ENCODE results near the gene RANBP2.

RANBP2 gene

GRCh38 chr2:108786008-108786353 lies 66.7 kb downstream of the RANBP2 start:
- no peak for DNase-seq

GRCh38 chr2:108786354-108787215 lies 67.3 kb downstream of the RANBP2 start, which contains the start of gene CCDC138:
TSS of gene CCDC138 (plus strand) at chr2:108786771. CDS start at chr2:108786823, 52 bp downstream.
- peak; percentile 84 for DNase-seq

GRCh38 chr2:108787216-108787541 lies 67.9 kb downstream of the RANBP2 start:
- no peak for DNase-seq

DNA sequence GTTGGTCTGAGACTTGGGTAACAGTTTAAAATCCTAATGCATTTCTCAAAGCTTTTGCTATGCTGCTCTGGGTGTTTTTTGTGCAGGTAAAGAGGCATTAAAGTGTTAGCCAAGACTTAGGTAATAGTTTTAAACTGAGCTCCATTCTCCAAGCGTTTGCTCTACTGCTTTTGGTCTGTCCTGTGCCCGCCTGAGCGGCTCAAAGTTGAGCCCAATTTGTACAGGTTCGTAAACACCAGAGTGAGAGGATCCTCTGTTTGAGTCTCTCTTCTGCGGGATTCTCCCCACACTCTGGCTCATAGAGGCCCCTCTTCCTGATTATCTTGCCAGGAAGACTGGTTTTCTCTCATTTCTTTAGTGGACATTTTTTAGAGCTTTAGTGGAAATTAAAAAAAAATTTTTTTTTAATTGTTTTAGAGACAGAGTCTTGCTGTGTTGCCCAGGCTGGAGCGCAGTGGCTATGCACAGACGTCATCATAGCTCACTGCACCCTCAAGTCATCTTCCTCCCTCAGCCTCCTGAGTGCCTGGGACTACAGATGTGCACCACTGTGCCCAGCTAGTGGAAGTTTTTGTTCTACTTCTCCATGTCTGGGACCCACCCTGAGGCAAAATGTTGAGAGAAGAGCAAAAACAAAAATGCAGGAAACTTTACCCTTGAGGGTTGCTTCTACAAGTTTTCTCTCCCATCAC lies 83.9 kb downstream of the RANBP2 start:
- no peak for DNase-seq

DNA sequence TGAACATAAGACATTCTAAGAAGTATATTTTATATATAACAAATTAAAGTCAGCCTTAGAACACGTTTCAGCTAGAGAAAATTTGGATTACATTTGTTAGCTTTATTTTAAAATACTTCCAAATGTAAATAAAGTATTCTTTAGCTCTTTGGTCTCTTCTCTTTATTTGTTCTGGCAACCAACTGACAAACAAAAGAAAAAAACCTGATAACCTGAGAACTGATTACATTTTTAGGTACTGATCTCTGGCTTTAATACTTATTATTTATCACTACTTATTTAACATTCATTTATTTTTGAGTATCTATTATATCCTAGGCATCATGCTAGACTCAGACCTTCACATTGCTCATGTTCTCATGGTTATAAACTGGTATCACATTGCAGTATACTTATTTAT lies 85.8 kb downstream of the RANBP2 start:
- DNase-seq = no peak

DNA sequence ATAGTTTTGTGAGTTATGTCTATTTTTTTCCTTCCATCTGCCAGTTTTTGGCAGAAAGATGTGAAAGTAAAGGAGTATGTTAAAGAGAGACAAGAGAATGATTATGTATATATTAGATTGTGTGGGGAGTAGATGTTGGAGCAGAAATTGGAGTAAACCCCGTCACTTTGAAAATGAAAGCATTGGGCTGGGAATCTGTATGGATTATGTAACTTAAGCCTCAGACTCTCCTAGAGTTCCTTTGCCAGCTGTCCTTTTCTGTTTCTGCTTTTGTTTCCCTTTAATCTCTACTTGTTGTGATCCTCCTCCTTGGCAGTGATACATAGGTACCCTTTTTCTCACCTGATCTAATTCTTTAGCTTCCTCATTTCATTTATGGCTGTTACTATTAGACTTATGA lies 86.5 kb downstream of the RANBP2 start:
- DNase-seq = no peak

GRCh38 chr2:108806371-108807113 lies 87.3 kb downstream of the RANBP2 start:
- no peak for DNase-seq

- DNase-seq = no peak
Observed at GRCh38 chr2:108809936-108810335, 90.7 kb downstream of the RANBP2 start.

GRCh38 chr2:108810993-108811957 lies 92.0 kb downstream of the RANBP2 start:
- no peak for DNase-seq

GRCh38 chr2:108813732-108814131 lies 94.5 kb downstream of the RANBP2 start:
- no peak for DNase-seq

GRCh38 chr2:108820482-108820881 lies 101.2 kb downstream of the RANBP2 start:
- DNase-seq = no peak

DNA sequence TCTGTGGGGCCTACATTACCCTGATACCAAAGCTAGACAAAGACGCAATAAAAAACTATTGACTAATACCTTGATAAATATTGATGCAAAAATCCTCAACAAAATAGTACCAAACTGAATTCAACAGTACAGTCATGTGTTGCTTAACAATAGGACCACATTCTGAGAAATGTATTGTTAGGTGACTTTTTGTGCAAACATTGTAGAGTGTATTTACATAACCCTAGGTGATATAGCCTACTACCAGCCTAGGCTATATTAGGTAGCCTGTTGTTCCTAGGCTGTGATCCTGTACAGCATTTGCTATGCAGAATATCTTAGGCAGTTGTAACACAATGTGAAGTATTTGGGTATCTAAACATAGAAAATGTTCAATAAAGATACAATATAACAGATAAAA lies 104.0 kb downstream of the RANBP2 start:
- DNase-seq = no peak

DNA sequence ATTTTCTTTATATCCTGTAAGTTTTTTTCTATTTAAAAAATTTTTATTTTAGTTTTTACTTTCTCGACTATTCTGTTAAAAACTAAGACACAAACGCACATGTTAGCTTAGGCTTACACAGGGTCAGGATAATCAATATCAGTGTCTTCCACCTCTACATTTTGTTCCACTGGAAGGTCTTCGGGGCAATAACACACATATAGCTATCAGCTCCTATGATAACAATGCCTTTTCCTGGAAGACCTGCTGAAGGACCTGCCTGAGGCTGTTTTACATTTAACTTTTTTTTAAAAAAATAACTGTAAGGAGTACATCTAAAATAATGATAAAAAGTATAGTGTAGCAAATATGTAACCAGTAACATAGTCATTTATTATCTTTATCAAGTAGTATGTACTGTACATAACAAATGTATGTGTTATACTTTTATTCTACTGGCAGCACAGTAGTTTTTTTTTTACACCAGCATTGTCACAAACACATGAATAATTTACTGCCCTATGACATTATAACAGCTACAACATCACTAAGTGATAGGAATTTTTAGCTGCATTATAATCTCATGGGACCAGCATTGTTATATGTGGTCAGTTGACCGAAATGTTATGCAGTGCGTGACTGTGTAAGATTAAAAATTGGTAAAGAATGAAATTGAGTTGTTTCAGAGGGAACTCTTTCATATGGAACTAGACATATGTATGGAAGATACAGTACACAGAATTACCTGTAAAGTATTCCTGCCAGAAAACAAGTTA lies 105.2 kb downstream of the RANBP2 start:
- DNase-seq = no peak

DNA sequence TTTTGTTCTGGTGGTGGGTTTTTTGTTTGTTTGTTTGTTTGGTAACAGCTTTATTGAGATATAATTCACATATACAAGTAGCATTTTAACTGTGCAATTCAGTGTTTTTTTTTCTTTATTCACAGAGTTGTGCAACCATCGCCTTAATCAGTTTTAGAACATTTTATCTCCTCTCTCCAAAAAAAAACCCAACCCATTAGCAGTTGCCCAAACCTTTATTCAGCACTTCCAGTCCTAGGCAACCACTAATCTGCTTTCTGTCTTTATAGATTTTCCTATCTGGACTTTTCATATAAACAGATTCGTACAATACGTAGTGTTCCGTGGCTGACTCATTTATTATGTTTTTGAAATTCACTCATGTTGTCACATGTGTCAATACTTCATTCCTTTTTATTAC lies 106.0 kb downstream of the RANBP2 start:
- no peak for DNase-seq

DNA sequence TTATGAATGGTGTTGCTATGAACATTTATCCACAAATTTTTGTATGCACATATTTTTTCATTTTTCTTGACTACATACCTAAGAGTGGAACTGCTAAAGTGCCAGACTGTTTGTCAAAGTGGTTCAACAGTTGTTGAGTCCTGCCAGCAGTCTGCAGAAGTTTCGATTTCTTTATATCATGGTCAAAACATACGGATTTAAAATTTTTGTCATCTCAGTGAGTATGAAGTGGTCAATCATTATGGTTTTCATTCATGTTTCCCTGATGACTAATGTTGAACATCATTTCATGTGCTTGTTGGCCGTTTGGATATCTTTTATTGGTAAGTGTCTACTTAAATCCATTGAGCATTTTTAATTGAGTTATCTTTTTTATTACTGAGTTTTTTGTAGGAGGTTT lies 106.5 kb downstream of the RANBP2 start:
- no peak for DNase-seq

- no peak for DNase-seq
Observed at GRCh38 chr2:108829578-108830310, 110.5 kb downstream of the RANBP2 start.

GRCh38 chr2:108833219-108833618 lies 113.9 kb downstream of the RANBP2 start:
- DNase-seq = no peak

DNA sequence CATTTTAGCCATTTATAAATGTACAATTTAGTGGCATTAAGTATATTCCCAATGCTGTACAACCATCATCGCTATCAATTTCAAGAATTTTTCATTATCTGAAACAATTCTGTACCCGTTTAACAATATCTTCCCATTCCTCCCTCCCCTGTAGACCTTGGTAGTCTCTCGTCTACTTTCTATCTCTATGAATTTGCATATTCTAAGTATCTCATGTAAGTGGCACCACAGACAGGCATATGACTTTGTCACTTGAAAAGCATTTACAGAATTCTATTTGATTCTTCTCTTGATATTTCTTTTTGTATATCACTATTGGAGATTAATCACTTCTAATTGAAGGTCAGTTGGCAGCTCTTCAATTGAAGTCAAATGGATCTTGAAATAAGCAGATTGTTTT lies 115.3 kb downstream of the RANBP2 start:
- no peak for DNase-seq

DNA sequence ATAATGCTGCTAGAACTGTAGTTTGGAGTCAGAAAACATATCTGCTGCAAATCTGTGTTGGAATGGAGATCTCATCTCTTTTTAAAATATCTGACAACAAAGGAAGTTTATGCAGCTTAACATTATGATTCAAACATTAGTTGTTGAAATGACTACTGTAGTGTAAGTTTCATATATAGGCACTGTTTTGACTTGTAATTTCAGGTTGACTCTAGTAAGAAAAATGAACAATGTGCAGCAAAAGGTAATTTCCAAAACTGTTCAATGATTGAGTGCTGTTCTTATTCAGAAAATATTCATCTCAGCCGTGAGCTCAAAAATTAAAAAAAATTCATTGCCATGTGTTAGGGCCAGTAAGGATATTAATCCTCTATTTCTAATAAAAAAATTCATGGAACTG lies 115.8 kb downstream of the RANBP2 start:
- DNase-seq = no peak

Measured in activated CD4-positive, alpha-beta T cell treated with anti-CD3 and anti-CD28 coated beads for 1 hour (primary cell).